ENCODE data around the gene FGF14. TPM values are rescaled to one million over a fixed set of nuclear protein-coding genes. Genes with fewer than 3 reads are reported as not detected.

The FGF14 gene
- total RNA-seq, 2 experiments from 2014 or later, result not detected

DNA sequence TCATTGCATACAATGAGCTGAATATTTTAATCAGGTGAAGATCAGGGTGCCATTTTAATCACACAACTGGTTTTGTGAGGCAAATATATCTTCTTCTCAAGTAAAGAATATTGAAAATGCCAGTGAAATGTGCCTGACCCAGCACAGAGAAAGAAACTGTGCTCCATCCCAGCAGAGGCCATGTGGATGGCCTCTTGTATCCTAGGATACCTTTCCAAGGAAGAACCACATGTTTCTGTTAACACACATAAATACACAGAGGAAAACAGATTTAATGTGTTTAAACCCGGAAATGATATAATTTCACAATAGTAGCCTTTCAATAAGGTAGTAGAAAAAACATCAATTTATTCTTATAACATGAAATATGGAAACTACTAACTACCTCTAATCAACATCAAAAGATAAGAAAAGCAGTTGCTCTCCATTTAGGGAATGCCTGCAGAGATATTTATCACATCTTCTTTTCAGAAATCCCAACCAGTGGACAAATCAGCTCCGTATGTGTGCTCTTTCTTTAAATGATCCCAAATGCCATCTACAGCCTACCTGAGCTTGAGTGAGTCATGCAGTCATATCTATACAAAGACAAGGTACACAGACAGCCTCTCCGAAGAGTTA lies 157.1 kb downstream of the FGF14 start:
- H2AFZ ChIP-seq (ENCODE audit: low read length), result no peak overlapping the region
- no peak overlapping the region for H3K27ac ChIP-seq (ENCODE audit: low read depth, low read length, poor library complexity, severe bottlenecking)
- no peaks in the 10 kb centered on the region for H4K20me1 ChIP-seq (ENCODE audit: insufficient read depth, low read length)
- H3K9me2 ChIP-seq (ENCODE audit: insufficient read depth, low read length), result no peaks in the 10 kb centered on the region
- no peaks in the 10 kb centered on the region for H3K36me3 ChIP-seq (ENCODE audit: insufficient read depth, low read length)
- no peak overlapping the region for H3K4me2 ChIP-seq (ENCODE audit: low read length)
- intact Hi-C loops (cut with micrococcal nuclease; ENCODE audit: unreplicated experiment), result no loop called here
- no peaks in the 10 kb centered on the region for H3K9me3 ChIP-seq (ENCODE audit: low read length)
- H3K79me2 ChIP-seq (ENCODE audit: insufficient read depth, low read depth, low read length), result no peaks in the 10 kb centered on the region
- TF ChIP-seq EZH2phosphoT487 (IDR thresholded peaks at IDR 0.05; ENCODE audit: borderline replicate concordance, low read depth, low read length), result no peak
- TF ChIP-seq, protein P1, sequence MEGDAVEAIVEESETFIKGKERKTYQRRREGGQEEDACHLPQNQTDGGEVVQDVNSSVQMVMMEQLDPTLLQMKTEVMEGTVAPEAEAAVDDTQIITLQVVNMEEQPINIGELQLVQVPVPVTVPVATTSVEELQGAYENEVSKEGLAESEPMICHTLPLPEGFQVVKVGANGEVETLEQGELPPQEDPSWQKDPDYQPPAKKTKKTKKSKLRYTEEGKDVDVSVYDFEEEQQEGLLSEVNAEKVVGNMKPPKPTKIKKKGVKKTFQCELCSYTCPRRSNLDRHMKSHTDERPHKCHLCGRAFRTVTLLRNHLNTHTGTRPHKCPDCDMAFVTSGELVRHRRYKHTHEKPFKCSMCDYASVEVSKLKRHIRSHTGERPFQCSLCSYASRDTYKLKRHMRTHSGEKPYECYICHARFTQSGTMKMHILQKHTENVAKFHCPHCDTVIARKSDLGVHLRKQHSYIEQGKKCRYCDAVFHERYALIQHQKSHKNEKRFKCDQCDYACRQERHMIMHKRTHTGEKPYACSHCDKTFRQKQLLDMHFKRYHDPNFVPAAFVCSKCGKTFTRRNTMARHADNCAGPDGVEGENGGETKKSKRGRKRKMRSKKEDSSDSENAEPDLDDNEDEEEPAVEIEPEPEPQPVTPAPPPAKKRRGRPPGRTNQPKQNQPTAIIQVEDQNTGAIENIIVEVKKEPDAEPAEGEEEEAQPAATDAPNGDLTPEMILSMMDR (conservative IDR thresholded peaks at IDR 0.05; ENCODE audit: low read length), result no peak
- no peak for DNase-seq (ENCODE audit: low spot score)
- ChIA-PET CTCF (ENCODE audit: unreplicated experiment) (no interaction called here), POLR2A (interaction anchor here (0.7 kb wide), 1 partner anchor 83 kb away, joined by 5 read pairs; no protein-coding TSS in a partner anchor)
- no peak overlapping the region for H3K4me3 ChIP-seq (ENCODE audit: low read depth, low read length, poor library complexity, severe bottlenecking)
- no TSS peak for BruUV-seq (replicated peaks)
- H3K4me1 ChIP-seq (ENCODE audit: insufficient read depth, low read length, poor library complexity, severe bottlenecking), result no peaks in the 10 kb centered on the region

DNA sequence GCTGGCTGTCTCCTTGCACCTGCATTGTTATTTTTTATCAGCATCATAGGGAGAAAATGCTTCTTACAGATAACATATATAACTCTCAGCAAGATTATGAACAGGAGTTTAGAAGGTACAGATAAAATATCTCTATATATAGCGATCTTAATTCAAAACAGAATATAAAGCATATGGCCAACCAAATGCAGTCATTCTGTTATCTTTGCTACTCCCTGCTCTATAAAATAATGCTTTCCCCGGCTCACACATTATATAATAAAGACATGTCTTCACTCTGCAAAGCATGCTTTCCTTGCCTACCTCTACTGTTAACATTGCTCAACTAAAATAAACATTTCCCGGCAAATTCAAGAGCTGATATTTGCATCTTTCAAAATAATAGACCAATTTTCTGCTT lies 161.7 kb downstream of the FGF14 start:
- no peaks in the 10 kb centered on the region for H3K9me3 ChIP-seq (ENCODE audit: low read length)
- no peak for DNase-seq (ENCODE audit: low spot score)
- no peak overlapping the region for H3K27ac ChIP-seq (ENCODE audit: low read depth, low read length, poor library complexity, severe bottlenecking)
- no peaks in the 10 kb centered on the region for H3K9me2 ChIP-seq (ENCODE audit: insufficient read depth, low read length)
- no peak overlapping the region for H3K4me2 ChIP-seq (ENCODE audit: low read length)
- H3K79me2 ChIP-seq (ENCODE audit: insufficient read depth, low read depth, low read length), result no peaks in the 10 kb centered on the region
- no TSS peak for BruUV-seq (replicated peaks)
- CTCF ChIA-PET (ENCODE audit: unreplicated experiment), result no interaction called here
- no peak overlapping the region for H3K4me3 ChIP-seq (ENCODE audit: low read depth, low read length, poor library complexity, severe bottlenecking)
- TF ChIP-seq EZH2phosphoT487 (IDR thresholded peaks at IDR 0.05; ENCODE audit: borderline replicate concordance, low read depth, low read length), result no peak
- TF ChIP-seq, protein P1 (conservative IDR thresholded peaks at IDR 0.05; ENCODE audit: low read length), result no peak
- H3K36me3 ChIP-seq (ENCODE audit: insufficient read depth, low read length), result no peaks in the 10 kb centered on the region
- no peak overlapping the region for H2AFZ ChIP-seq (ENCODE audit: low read length)
- POLR2A ChIA-PET, result no interaction called here
- H3K4me1 ChIP-seq (ENCODE audit: insufficient read depth, low read length, poor library complexity, severe bottlenecking), result no peaks in the 10 kb centered on the region
- intact Hi-C loops (cut with micrococcal nuclease; ENCODE audit: unreplicated experiment), result no loop called here
- no peaks in the 10 kb centered on the region for H4K20me1 ChIP-seq (ENCODE audit: insufficient read depth, low read length)

DNA sequence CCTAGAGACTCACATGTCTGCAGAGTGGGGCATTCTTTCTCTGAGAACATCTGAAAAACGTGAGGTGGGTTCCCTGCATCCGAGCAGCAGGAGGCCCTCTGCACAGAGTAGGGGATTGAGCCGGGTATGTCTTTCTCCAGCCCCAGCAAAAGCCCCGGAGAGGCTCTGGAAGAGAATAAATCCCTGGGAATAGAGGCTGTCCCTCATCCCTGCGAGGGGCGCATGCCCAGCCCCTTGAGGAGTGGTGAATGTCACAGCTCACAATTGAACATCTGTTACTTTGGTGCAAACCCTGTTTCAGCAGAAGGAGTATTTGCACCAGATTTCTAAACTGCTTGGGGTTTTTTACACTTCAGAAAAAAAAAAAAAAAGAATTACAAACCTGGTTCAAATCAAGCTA lies 164.6 kb downstream of the FGF14 start:
- no peak for TF ChIP-seq EZH2phosphoT487 (IDR thresholded peaks at IDR 0.05; ENCODE audit: borderline replicate concordance, low read depth, low read length)
- TF ChIP-seq, protein P1 (conservative IDR thresholded peaks at IDR 0.05; ENCODE audit: low read length), result no peak
- no peak overlapping the region for H3K27ac ChIP-seq (ENCODE audit: low read depth, low read length, poor library complexity, severe bottlenecking)
- no peaks in the 10 kb centered on the region for H3K9me3 ChIP-seq (ENCODE audit: low read length)
- H4K20me1 ChIP-seq (ENCODE audit: insufficient read depth, low read length), result no peaks in the 10 kb centered on the region
- H3K4me1 ChIP-seq (ENCODE audit: insufficient read depth, low read length, poor library complexity, severe bottlenecking), result no peaks in the 10 kb centered on the region
- CTCF ChIA-PET (ENCODE audit: unreplicated experiment), result no interaction called here
- H3K36me3 ChIP-seq (ENCODE audit: insufficient read depth, low read length), result no peaks in the 10 kb centered on the region
- POLR2A ChIA-PET, result interaction anchor here (0.6 kb wide), 1 partner anchor 829 kb away, joined by 3 read pairs; no protein-coding TSS in a partner anchor
- no peak overlapping the region for H3K4me3 ChIP-seq (ENCODE audit: low read depth, low read length, poor library complexity, severe bottlenecking)
- H3K9me2 ChIP-seq (ENCODE audit: insufficient read depth, low read length), result no peaks in the 10 kb centered on the region
- H2AFZ ChIP-seq (ENCODE audit: low read length), result no peak overlapping the region
- no peak for DNase-seq (ENCODE audit: low spot score)
- intact Hi-C loops (cut with micrococcal nuclease; ENCODE audit: unreplicated experiment), result no loop called here
- no peak overlapping the region for H3K4me2 ChIP-seq (ENCODE audit: low read length)
- no TSS peak for BruUV-seq (replicated peaks)
- no peaks in the 10 kb centered on the region for H3K79me2 ChIP-seq (ENCODE audit: insufficient read depth, low read depth, low read length)
